Natural killer cell (primary cell): ENCODE data around the gene HSD17B1. TPM values are rescaled to one million over a fixed set of nuclear protein-coding genes. Genes with fewer than 3 reads are reported as not detected.

ENCODE experiments used
- ATAC-seq, 3 donors: fragments of 150-1000 bp in 2 of 3; fragments of 200-7000 bp in 1 of 3; cut with Tn5 transposase; 1 replicate in 1 of 3; 2 replicates in 2 of 3; pipeline ENCODE4 v1.10.0; 2021; ENCODE audit warnings: mild to moderate bottlenecking in 2 of 3, moderate library complexity in 2 of 3
- DNase-seq, 2 donors: peaks; one replicate each; pipeline versions ENCODE4 v3.0.0 to v3.0.0-alpha.2; 2013 to 2021; ENCODE audit warnings: mixed read lengths in 1 of 2
- H3K27ac ChIP-seq: one replicate; pipeline ENCODE4 v1.5.1; 2013; ENCODE audit warnings: mild to moderate bottlenecking, low read length
- H3K27me3 ChIP-seq: one replicate; pipeline ENCODE4 v1.6.1; 2013; ENCODE audit warnings: low read length; ENCODE audit not compliant: control insufficient read depth, insufficient read depth
- H3K36me3 ChIP-seq: one replicate; pipeline ENCODE4 v1.6.1; 2013; ENCODE audit warnings: low read length; ENCODE audit not compliant: control insufficient read depth, insufficient read depth
- H3K4me1 ChIP-seq: one replicate; pipeline ENCODE4 v1.6.1; 2013; ENCODE audit warnings: low read length; ENCODE audit not compliant: control insufficient read depth, insufficient read depth
- H3K4me3 ChIP-seq: one replicate; pipeline ENCODE4 v1.5.1; 2013; ENCODE audit warnings: low read length
- H3K9me3 ChIP-seq: one replicate; pipeline ENCODE4 v1.6.1; 2013; ENCODE audit warnings: low read length; ENCODE audit not compliant: control insufficient read depth, insufficient read depth
- H3K27ac Mint-ChIP-seq, 2 donors: one replicate each; pipeline ENCODE4 v1.8.0; 2022; ENCODE audit warnings: mild to moderate bottlenecking in 2 of 2, mixed read lengths in 2 of 2, moderate library complexity in 1 of 2
- H3K27me3 Mint-ChIP-seq, 2 donors: one replicate each; pipeline ENCODE4 v1.8.0; 2022; ENCODE audit warnings: low read depth in 2 of 2, mixed read lengths in 2 of 2
- H3K36me3 Mint-ChIP-seq: one replicate; pipeline ENCODE4 v1.8.0; 2022; ENCODE audit warnings: mixed read lengths
- H3K4me1 Mint-ChIP-seq, 2 donors: one replicate each; pipeline ENCODE4 v1.8.0; 2022; ENCODE audit warnings: mixed read lengths in 2 of 2
- H3K4me3 Mint-ChIP-seq: one replicate; pipeline ENCODE4 v1.8.0; 2022; ENCODE audit warnings: mild to moderate bottlenecking, moderate library complexity, mixed read lengths
- H3K9me3 Mint-ChIP-seq, 2 donors: one replicate each; pipeline ENCODE4 v1.8.0; 2022; ENCODE audit warnings: mixed read lengths in 2 of 2
- CTCF ChIP-seq: fragments of 200-600 bp; IDR thresholded peaks from one replicate; pipeline ENCODE4 v1.8.0; 2022; ENCODE audit warnings: antibody characterized with exemption
- WGBS: methylation state at CpG from one replicate; pipeline ENCODE4 v1.1.7; 2013; ENCODE audit warnings: missing lambda C conversion rate; ENCODE audit not compliant: insufficient coverage; 5-methylcytosine and 5-hydroxymethylcytosine counted together
- intact Hi-C: fragments of 100-400 bp; cut with micrococcal nuclease; formaldehyde crosslinking; loops from one replicate; pipeline ENCODE4 v1.14.2; 2022
- total RNA-seq, 4 donors: library from RNA; stranded (reverse); fragments of 120-200 nt in 1 of 4; gene quantifications; one replicate each; pipeline versions ENCODE4 v1.2.3 to v1.2.4, GENCODE V29; 2013 to 2022

HSD17B1 gene
- total RNA-seq, 3 donors from 2014 or later (not counting 1 experiment from before 2014, with no cell fraction given): 0.68 to 1.6 (median 1.2) TPM

DNA sequence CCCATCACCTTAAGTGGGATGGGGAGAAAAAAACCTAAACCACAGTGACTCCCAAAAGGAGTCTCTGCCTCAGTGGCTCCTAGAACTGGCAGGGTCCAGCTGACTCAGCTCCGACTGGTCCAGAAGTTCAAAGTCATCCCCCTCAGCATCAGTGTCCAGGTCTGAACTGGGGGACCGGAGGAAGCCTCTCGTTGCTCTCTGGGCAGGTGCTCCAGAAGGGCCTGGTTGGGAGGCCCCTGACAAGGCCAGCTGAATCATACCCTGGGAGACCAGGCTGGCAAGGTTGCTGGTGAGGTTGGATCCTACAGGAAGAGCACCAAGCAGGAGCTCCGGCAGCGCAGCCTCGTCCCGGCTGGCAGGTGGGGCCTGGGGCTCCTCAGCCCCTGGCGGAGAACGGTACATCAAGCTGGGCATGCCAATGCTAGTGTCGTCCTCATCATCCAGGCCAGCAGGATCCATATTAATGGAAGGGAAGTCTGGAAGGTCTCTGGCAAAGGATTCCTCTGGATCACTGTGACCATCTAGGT lies 29.1 kb downstream of the HSD17B1 start:
- no peak for TF ChIP-seq CTCF
- DNase-seq (no peak), ATAC-seq (no peak)
- intact Hi-C loops: no loop called here
- Histone ChIP-seq H3K36me3 (peaks cover 66% of the 10 kb centered on the region), H3K27ac (no peak overlapping the region), H3K4me3 (no peak overlapping the region), H3K9me3 (no peaks in the 10 kb centered on the region), H3K4me1 (peaks cover 21% of the 10 kb centered on the region), H3K27me3 (no peaks in the 10 kb centered on the region)
- Mint-ChIP-seq H3K27me3 (no peaks in the 10 kb centered on the region), H3K36me3 (peaks cover 7% of the 10 kb centered on the region), H3K9me3 (no peaks in the 10 kb centered on the region), H3K4me3 (no peak overlapping the region), H3K4me1 (peaks cover 24 to 27% of the 10 kb centered on the region in 2 donors), H3K27ac (no peak overlapping the region)
- 97% methylated on average over 10 of the region's 10 CpGs for WGBS

DNA sequence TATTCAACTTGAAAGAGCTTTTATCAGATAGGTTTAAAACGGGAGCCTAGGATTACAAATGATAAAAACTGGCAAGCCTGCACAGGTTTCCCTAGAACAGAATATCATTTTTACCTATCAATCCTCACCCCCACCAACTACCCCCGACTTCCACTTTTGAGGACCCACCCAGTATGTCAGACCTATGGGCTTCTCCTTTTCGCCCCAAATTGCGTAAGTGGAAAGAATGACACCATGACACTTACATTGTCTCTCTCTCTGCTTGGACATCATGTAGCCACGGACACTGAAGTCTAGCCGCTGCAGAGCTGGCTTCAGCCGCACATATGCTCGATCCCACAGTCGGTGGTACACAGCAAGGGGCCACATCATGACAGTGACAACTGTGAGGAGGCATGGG lies 32.2 kb downstream of the HSD17B1 start:
- Histone ChIP-seq H3K4me1 (peaks cover 3% of the 10 kb centered on the region), H3K4me3 (no peak overlapping the region), H3K27ac (no peak overlapping the region), H3K27me3 (no peaks in the 10 kb centered on the region), H3K9me3 (no peaks in the 10 kb centered on the region), H3K36me3 (peaks cover 83% of the 10 kb centered on the region)
- DNase-seq (no peak), ATAC-seq (peak in 1 of 3 donors; percentile 46)
- WGBS: 94% methylated on average over 9 of the region's 9 CpGs
- H3K9me3 Mint-ChIP-seq: no peaks in the 10 kb centered on the region
- H3K4me1 Mint-ChIP-seq: peaks cover 5 to 15% of the 10 kb centered on the region in 2 donors
- TF ChIP-seq CTCF: no peak
- H3K4me3 Mint-ChIP-seq: no peak overlapping the region
- H3K27ac Mint-ChIP-seq: no peak overlapping the region
- peaks cover 7% of the 10 kb centered on the region for H3K36me3 Mint-ChIP-seq
- intact Hi-C loops: no loop called here
- no peaks in the 10 kb centered on the region for H3K27me3 Mint-ChIP-seq

- 82% methylated on average over 1 of the region's 1 CpG for WGBS
- Mint-ChIP-seq H3K36me3 (peaks cover 7% of the 10 kb centered on the region), H3K27me3 (no peaks in the 10 kb centered on the region), H3K27ac (no peak overlapping the region), H3K9me3 (no peaks in the 10 kb centered on the region), H3K4me1 (peaks cover 5 to 15% of the 10 kb centered on the region in 2 donors), H3K4me3 (no peak overlapping the region)
- Histone ChIP-seq H3K36me3 (peaks cover 81% of the 10 kb centered on the region), H3K9me3 (no peaks in the 10 kb centered on the region), H3K4me3 (no peak overlapping the region), H3K4me1 (peaks cover 3% of the 10 kb centered on the region), H3K27me3 (no peaks in the 10 kb centered on the region), H3K27ac (no peak overlapping the region)
- ATAC-seq (no peak), DNase-seq (no peak)
- no peak for TF ChIP-seq CTCF
- intact Hi-C loops: no loop called here
These were observed 32.6 kb downstream of the HSD17B1 start for GRCh38 chr17:42585353-42585752.
